ENCODE data around the gene LLCFC1. TPM values are rescaled to one million over a fixed set of nuclear protein-coding genes. Genes with fewer than 3 reads are reported as not detected.

LLCFC1 gene
- total and polyA plus RNA-seq, 2 of the 13 experiments (the other 11 are each of a cell fraction or from before 2014, with no cell fraction given), result not detected

GRCh38 chr7:142927085-142927745, 12.1 kb upstream of the LLCFC1 start:
- FAIRE-seq, result no peak
- TF ChIP-seq ATF1 (CRISPR knock-in tag; IDR thresholded peaks at IDR 0.05), result no peak
- TF ChIP-seq ZZZ3 (CRISPR knock-in tag; IDR thresholded peaks at IDR 0.05; ENCODE audit: borderline replicate concordance), result no peak
- TF ChIP-seq IRX3 (CRISPR knock-in tag; IDR thresholded peaks at IDR 0.05; ENCODE audit: borderline replicate concordance, low read depth), result no peak
- no peak for TF ChIP-seq SP1 (IDR thresholded peaks at IDR 0.05)
- TF ChIP-seq SP1 (CRISPR knock-in tag; IDR thresholded peaks at IDR 0.05), result no peak
- TF ChIP-seq THRA (CRISPR knock-in tag; IDR thresholded peaks at IDR 0.05; ENCODE audit: borderline replicate concordance), result no peak
- no peak for TF ChIP-seq HMG20B (CRISPR knock-in tag; conservative IDR thresholded peaks at IDR 0.05)
- TF ChIP-seq ARID5B (CRISPR knock-in tag; IDR thresholded peaks at IDR 0.05), result no peak
- TF ChIP-seq GATA4 (IDR thresholded peaks at IDR 0.05; ENCODE audit: borderline replicate concordance, low read depth), result no peak
- no peak for TF ChIP-seq ZNF841 (CRISPR knock-in tag; IDR thresholded peaks at IDR 0.05; ENCODE audit: borderline replicate concordance)
- no peak for TF ChIP-seq PAF1 (CRISPR knock-in tag; IDR thresholded peaks at IDR 0.05)
- TF ChIP-seq RBFOX2 (IDR thresholded peaks at IDR 0.05; ENCODE audit: low read depth, low read length), result no peak
- TF ChIP-seq ZNF180 (CRISPR knock-in tag; IDR thresholded peaks at IDR 0.05; ENCODE audit: borderline replicate concordance, low read depth), result no peak
- TF ChIP-seq LCORL (IDR thresholded peaks at IDR 0.05), result no peak
- TF ChIP-seq LCORL (CRISPR knock-in tag; IDR thresholded peaks at IDR 0.05), result no peak
- TF ChIP-seq PRDM4 (CRISPR knock-in tag; IDR thresholded peaks at IDR 0.05; ENCODE audit: borderline replicate concordance), result no peak
- no peak for TF ChIP-seq HNRNPUL1 (IDR thresholded peaks at IDR 0.05; ENCODE audit: low read depth, low read length)
- TF ChIP-seq ZNF816 (CRISPR knock-in tag; IDR thresholded peaks at IDR 0.05; ENCODE audit: borderline replicate concordance), result no peak
- TF ChIP-seq ARNTL (CRISPR knock-in tag; IDR thresholded peaks at IDR 0.05), result no peak

More at GRCh38 chr7:142927085-142927745, 12.1 kb upstream of the LLCFC1 start:
- no peaks in the 10 kb centered on the region for H3K9me3 ChIP-seq (ENCODE audit: low read length)
- no TSS peak for BruUV-seq (replicated peaks)
- H3K27ac ChIP-seq (ENCODE audit: extremely low read length, insufficient read depth, low read length), result no peak overlapping the region
- ATAC-seq (no peak), DNase-seq (ENCODE audit: low spot score) (no peak)
- ChIA-PET POLR2A (no interaction called here), CTCF (ENCODE audit: low intra/inter-chr PET ratio, low total read pairs) (no interaction called here)
- WGBS (ENCODE audit: low lambda C conversion rate), result 20% methylated on average over 7 of the region's 7 CpGs
- no peaks in the 10 kb centered on the region for H3K27me3 ChIP-seq (ENCODE audit: control insufficient read depth in 1 of 2, insufficient read depth in 2 of 2, low read length in 2 of 2)
- H3K4me3 ChIP-seq (replicated peaks in 1 of 3; ENCODE audit: insufficient read depth in 1 of 3, low read depth in 2 of 3, low read length in 3 of 3), result no peak overlapping the region
- H3K4me2 ChIP-seq (ENCODE audit: low read depth, low read length), result no peak overlapping the region
- H3K79me2 ChIP-seq (ENCODE audit: insufficient read depth, low read length), result no peaks in the 10 kb centered on the region
- in situ Hi-C loops (cut with HindIII; ENCODE audit: extremely low pct_ligation_motif_present, low pct_unique_long_range_greater_than_20kb), result no loop called here
- no peaks in the 10 kb centered on the region for H4K20me1 ChIP-seq (ENCODE audit: insufficient read depth, low read length)
- no peak overlapping the region for H2AFZ ChIP-seq (ENCODE audit: low read length)
- H3K4me1 ChIP-seq (ENCODE audit: insufficient read depth, low read length), result no peaks in the 10 kb centered on the region
- intact Hi-C loops (cut with micrococcal nuclease; ENCODE audit: unreplicated experiment), result no loop called here
- no peaks in the 10 kb centered on the region for H3K36me3 ChIP-seq (replicated peaks in 1 of 2; ENCODE audit: control insufficient read depth in 1 of 2, insufficient read depth in 2 of 2, low read length in 2 of 2)
- H3K9ac ChIP-seq (ENCODE audit: insufficient read depth, low read depth, low read length), result no peak overlapping the region

Measured in HepG2 (cell line).